H9 (cell line): ENCODE data around the gene GALNT5. TPM values are rescaled to one million over a fixed set of nuclear protein-coding genes. Genes with fewer than 3 reads are reported as not detected.

Experiments used
- DNase-seq: peaks from one replicate; pipeline ENCODE4 v3.0.0-alpha.2; 2017
- H2AFZ ChIP-seq: one replicate; pipeline ENCODE4 v1.6.1; 2013; ENCODE audit warnings: mild to moderate bottlenecking, low read length, control low read depth, moderate library complexity
- H2AK5ac ChIP-seq: 2 replicates; pipeline ENCODE4 v1.6.1; 2013; ENCODE audit warnings: low read length, control low read depth, mixed read lengths; ENCODE audit not compliant: insufficient read length
- H2BK120ac ChIP-seq: one replicate; pipeline ENCODE4 v1.6.1; 2013; ENCODE audit warnings: low read depth, mild to moderate bottlenecking, low read length, control low read depth, inconsistent platforms; ENCODE audit not compliant: poor library complexity, severe bottlenecking
- H2BK12ac ChIP-seq: 2 replicates; pipeline ENCODE4 v1.6.1; 2013; ENCODE audit warnings: low read length, control low read depth, mixed read lengths, low read depth; ENCODE audit not compliant: insufficient read length
- H2BK15ac ChIP-seq: 2 replicates; pipeline ENCODE4 v1.6.1; 2013; ENCODE audit warnings: low read depth, low read length, control low read depth
- H2BK20ac ChIP-seq: one replicate; pipeline ENCODE4 v1.6.1; 2013; ENCODE audit warnings: low read depth, mild to moderate bottlenecking, low read length, control low read depth, inconsistent platforms; ENCODE audit not compliant: poor library complexity, severe bottlenecking
- H2BK5ac ChIP-seq: 2 replicates; pipeline ENCODE4 v1.6.1; 2013; ENCODE audit warnings: low read length, control low read depth, mixed read lengths; ENCODE audit not compliant: insufficient read length
- H3K14ac ChIP-seq: 2 replicates; pipeline ENCODE4 v1.6.1; 2013; ENCODE audit warnings: low read length, control low read depth; ENCODE audit not compliant: insufficient read depth
- H3K18ac ChIP-seq: 2 replicates; pipeline ENCODE4 v1.6.1; 2013; ENCODE audit warnings: low read depth, mild to moderate bottlenecking, mixed read lengths, low read length, control low read depth; ENCODE audit not compliant: insufficient read length
- H3K23ac ChIP-seq: 2 replicates; pipeline ENCODE4 v1.6.1; 2013; ENCODE audit warnings: low read length, control low read depth, mixed read lengths, low read depth; ENCODE audit not compliant: insufficient read length
- H3K23me2 ChIP-seq: 2 replicates; pipeline ENCODE4 v1.6.1; 2013; ENCODE audit warnings: low read depth, mild to moderate bottlenecking, mixed read lengths, low read length, control low read depth; ENCODE audit not compliant: insufficient read length, poor library complexity, severe bottlenecking
- H3K27ac ChIP-seq: 2 replicates; pipeline ENCODE4 v1.5.1; 2013; ENCODE audit warnings: low read length, control low read depth, mixed read lengths, low read depth; ENCODE audit not compliant: insufficient read length
- H3K27me3 ChIP-seq: 2 replicates; pipeline ENCODE4 v1.6.1; 2013; ENCODE audit warnings: low read length, control low read depth, inconsistent platforms; ENCODE audit not compliant: insufficient read depth
- H3K4ac ChIP-seq: 2 replicates; pipeline ENCODE4 v1.6.1; 2013; ENCODE audit warnings: low read depth, mild to moderate bottlenecking, control low read depth, inconsistent platforms, low read length, moderate library complexity
- H3K4me1 ChIP-seq: 2 replicates; pipeline ENCODE4 v1.6.1; 2013; ENCODE audit warnings: low read length, control low read depth, inconsistent platforms; ENCODE audit not compliant: insufficient read depth
- H3K4me2 ChIP-seq: 2 replicates; pipeline ENCODE4 v1.6.1; 2013; ENCODE audit warnings: low read length, control low read depth, mixed read lengths; ENCODE audit not compliant: insufficient read length, insufficient read depth
- H3K56ac ChIP-seq: 2 replicates; pipeline ENCODE4 v1.6.1; 2013; ENCODE audit warnings: low read depth, mild to moderate bottlenecking, mixed read lengths, low read length, control low read depth; ENCODE audit not compliant: insufficient read length
- H3K79me1 ChIP-seq: 2 replicates; pipeline ENCODE4 v1.6.1; 2013; ENCODE audit warnings: low read depth, mild to moderate bottlenecking, moderate library complexity, low read length, control low read depth, inconsistent platforms; ENCODE audit not compliant: insufficient read depth, poor library complexity, severe bottlenecking
- H3K79me2 ChIP-seq: 2 replicates; pipeline ENCODE4 v1.6.1; 2013; ENCODE audit warnings: low read length, control low read depth, inconsistent platforms; ENCODE audit not compliant: insufficient read depth
- H3K9ac ChIP-seq: 2 replicates; pipeline ENCODE4 v1.6.1; 2013; ENCODE audit warnings: low read length, control low read depth, mixed read lengths; ENCODE audit not compliant: insufficient read length; ENCODE audit errors: extremely low read depth
- H3K9me3 ChIP-seq: one replicate; pipeline ENCODE4 v1.6.1; 2013; ENCODE audit warnings: low read depth, low read length, inconsistent platforms; ENCODE audit not compliant: control insufficient read depth
- H3T11ph ChIP-seq: one replicate; pipeline ENCODE4 v1.6.1; 2013; ENCODE audit warnings: mild to moderate bottlenecking, low read length, control low read depth, inconsistent platforms
- H4K20me1 ChIP-seq: one replicate; pipeline ENCODE4 v1.6.1; 2013; ENCODE audit not compliant: control insufficient read depth, insufficient read length, insufficient read depth
- H4K5ac ChIP-seq: 2 replicates; pipeline ENCODE4 v1.6.1; 2013; ENCODE audit warnings: low read depth, mild to moderate bottlenecking, mixed read lengths, low read length, control low read depth; ENCODE audit not compliant: insufficient read length
- H4K8ac ChIP-seq: replicated peaks from 2 replicates; pipeline ENCODE4 v1.6.1; 2013; ENCODE audit warnings: low read length, control low read depth, mixed read lengths, low read depth; ENCODE audit not compliant: insufficient read length
- H4K91ac ChIP-seq: 2 replicates; pipeline ENCODE4 v1.6.1; 2013; ENCODE audit warnings: low read depth, mild to moderate bottlenecking, moderate library complexity, mixed read lengths, low read length, control low read depth; ENCODE audit not compliant: insufficient read length
- H3K27ac Mint-ChIP-seq, 3 experiments: 2 replicates in 2 of 3; 3 replicates in 1 of 3; pipeline ENCODE4 v1.8.0; 2020 to 2021; ENCODE audit warnings: mixed read lengths in 3 of 3, mild to moderate bottlenecking in 1 of 3, moderate library complexity in 1 of 3
- H3K27me3 Mint-ChIP-seq: 2 replicates; pipeline ENCODE4 v1.8.0; 2021; ENCODE audit warnings: low read depth, mild to moderate bottlenecking, moderate library complexity, mixed read lengths
- H3K36me3 Mint-ChIP-seq, 3 experiments: 2 replicates in 2 of 3; 3 replicates in 1 of 3; pipeline ENCODE4 v1.8.0; 2020 to 2021; ENCODE audit warnings: low read depth in 3 of 3, mixed read lengths in 3 of 3; ENCODE audit not compliant: insufficient read depth in 1 of 3
- H3K4me1 Mint-ChIP-seq, 2 experiments: 2 replicates each; pipeline ENCODE4 v1.8.0; 2020; ENCODE audit warnings: mixed read lengths in 2 of 2
- H3K4me3 Mint-ChIP-seq, 2 experiments: 2 replicates in 1 of 2; 3 replicates in 1 of 2; pipeline ENCODE4 v1.8.0; 2020 to 2021; ENCODE audit warnings: mild to moderate bottlenecking in 2 of 2, mixed read lengths in 2 of 2, moderate library complexity in 1 of 2
- H3K9me3 Mint-ChIP-seq, 2 experiments: 2 replicates in 1 of 2; 3 replicates in 1 of 2; pipeline ENCODE4 v1.8.0; 2020; ENCODE audit warnings: mild to moderate bottlenecking in 2 of 2, mixed read lengths in 2 of 2, moderate library complexity in 1 of 2
- CTCF ChIP-seq: fragments of 200-600 bp; sonication (generic); conservative IDR thresholded peaks from 3 replicates; pipeline ENCODE4 v1.8.0; 2021; ENCODE audit warnings: antibody characterized with exemption, mild to moderate bottlenecking
- WGBS: extraction: QIAGEN DNeasy Blood & Tissue Kit; methylation state at CpG from one replicate; pipeline ENCODE4 v1.1.7; 2013; ENCODE audit warnings: missing lambda C conversion rate, low lambda C conversion rate, mixed read lengths; ENCODE audit not compliant: insufficient read length; ENCODE audit errors: extremely low coverage; 5-methylcytosine and 5-hydroxymethylcytosine counted together
- total RNA-seq: library from RNA; stranded (reverse); gene quantifications from 2 replicates; pipeline ENCODE4 v1.2.1, GENCODE V29; 2021

GALNT5 gene
- total RNA-seq, 1 experiment from 2014 or later, result 0.17 TPM

DNA sequence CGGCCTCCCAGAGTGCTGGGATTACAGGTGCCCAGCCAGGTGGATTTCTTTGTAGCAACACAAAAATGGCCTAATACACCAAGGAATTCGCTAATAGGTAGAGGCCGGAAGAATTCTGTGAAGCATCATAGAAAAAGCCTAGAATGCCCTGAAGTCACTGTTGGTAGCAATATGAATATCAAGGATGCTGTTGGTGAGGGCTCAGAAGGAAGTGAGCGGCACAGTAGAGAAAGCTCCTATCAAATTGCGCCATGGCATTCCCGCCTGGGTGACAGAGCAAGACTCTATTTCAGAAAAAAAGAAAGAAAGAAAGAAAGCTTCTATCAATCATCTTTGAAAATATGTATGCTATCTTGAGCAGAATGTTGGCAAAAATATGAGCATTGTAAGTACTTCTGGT, 23.8 kb downstream of the GALNT5 start:
- Histone ChIP-seq H3K9ac (no peak overlapping the region), H3K27me3 (no peaks in the 10 kb centered on the region), H3T11ph (no peak overlapping the region), H2AFZ (no peak overlapping the region), H3K4ac (no peak overlapping the region), H3K4me1 (no peaks in the 10 kb centered on the region), H3K79me2 (no peaks in the 10 kb centered on the region), H3K79me1 (no peaks in the 10 kb centered on the region), H4K8ac (no peak overlapping the region), H4K20me1 (no peaks in the 10 kb centered on the region), H3K56ac (no peak overlapping the region), H2BK5ac (no peak overlapping the region), H3K4me2 (no peak overlapping the region), H2BK12ac (no peak overlapping the region), H3K9me3 (no peaks in the 10 kb centered on the region), H2BK20ac (no peak overlapping the region), H2BK15ac (no peak overlapping the region), H4K91ac (no peak overlapping the region), H4K5ac (no peak overlapping the region), H2BK120ac (no peak overlapping the region), H3K23ac (no peak overlapping the region), H3K23me2 (no peaks in the 10 kb centered on the region), H3K27ac (no peak overlapping the region), H3K18ac (no peak overlapping the region), H2AK5ac (no peak overlapping the region), H3K14ac (no peak overlapping the region)
- no CpG with 5 or more reads among the region's 6 CpGs for WGBS
- Mint-ChIP-seq H3K4me3 (no peak overlapping the region), H3K4me1 (no peaks in the 10 kb centered on the region), H3K36me3 (peaks cover 0 to 4% (median 2%) of the 10 kb centered on the region in 3 experiments; a peak in 1 of 7 replicates), H3K9me3 (peaks cover 0 to 11% of the 10 kb centered on the region in 2 experiments; a peak in 4 of 5 replicates), H3K27ac (no peak overlapping the region), H3K27me3 (no peaks in the 10 kb centered on the region)
- no peak for TF ChIP-seq CTCF
- DNase-seq, result no peak
